NCI-H187 treated with DMSO at 0.1 percent for 48 hours (cell line): ENCODE results near the gene ZNRD2.

Source experiments
- DNase-seq: peaks from one replicate; lab custom pipeline; 2025; lab: John Stamatoyannopoulos, UW

ZNRD2 gene

DNA sequence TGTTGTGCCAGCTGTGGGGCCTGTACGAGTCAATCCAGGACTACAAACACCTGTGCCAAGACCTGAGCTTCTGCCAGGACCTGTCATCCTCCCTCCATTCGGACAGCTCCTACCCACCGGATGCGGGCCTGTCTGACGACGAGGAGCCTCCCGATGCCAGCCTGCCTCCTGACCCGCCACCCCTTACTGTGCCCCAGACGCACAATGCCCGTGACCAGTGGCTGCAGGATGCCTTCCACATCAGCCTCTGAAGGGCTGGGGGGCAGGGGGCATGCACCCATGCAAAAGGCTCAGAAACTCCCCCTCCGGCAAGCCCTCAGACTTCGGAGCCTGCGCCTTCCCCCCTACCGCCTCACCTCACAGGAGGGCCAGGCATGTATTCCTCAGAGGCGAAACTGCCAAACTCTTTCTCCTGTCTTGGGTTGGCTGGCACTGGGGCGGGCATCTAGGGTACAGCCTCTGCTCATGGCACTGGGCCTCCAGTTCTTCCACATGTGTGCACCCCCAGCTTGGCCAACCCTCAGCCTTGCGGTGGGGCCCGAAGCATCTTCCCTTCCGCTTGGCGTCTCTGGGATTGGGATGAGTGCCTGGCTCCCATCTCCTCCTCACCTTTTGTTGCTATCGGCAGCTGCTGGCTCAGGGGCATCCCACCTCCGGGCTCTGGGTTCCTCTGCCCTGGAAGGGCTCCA is 3.3 kb downstream of the ZNRD2 start:
- no peak for DNase-seq

DNA sequence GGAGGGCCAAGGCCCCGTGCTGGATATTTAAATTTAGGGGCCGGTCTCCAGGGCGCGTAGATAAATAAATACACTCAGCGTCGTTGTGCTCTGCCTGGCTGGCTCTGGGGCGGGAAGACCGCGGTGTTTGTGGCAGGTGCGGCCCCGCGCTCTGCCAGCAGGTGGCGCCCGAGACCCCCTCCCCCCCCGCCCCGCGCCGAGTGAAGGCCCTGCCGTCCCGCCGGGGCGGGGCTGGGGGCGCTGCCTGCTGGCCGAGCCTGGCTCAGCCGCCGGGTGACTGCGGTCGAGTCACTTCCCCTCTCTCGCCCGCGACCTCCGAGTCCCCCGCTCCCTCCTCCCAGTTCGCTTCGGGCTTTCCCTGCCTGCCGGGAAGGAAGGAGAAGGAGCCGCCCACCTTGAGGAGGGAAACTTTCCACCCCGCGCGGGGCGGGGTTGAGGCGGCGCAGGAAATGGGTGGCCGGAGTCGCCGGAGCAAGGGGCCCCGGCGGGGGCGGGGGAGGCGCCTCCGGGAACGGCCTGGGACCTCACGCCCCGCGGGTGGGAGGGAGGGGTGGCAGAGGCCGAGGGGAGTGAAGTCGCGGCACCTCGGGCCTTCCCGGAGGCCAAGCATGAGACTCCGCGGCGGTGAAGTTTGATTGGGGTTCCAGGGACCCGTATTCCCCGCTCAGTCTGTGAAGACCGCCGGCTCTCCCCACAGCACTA is 4.0 kb downstream of the ZNRD2 start:
- DNase-seq = no peak

DNA sequence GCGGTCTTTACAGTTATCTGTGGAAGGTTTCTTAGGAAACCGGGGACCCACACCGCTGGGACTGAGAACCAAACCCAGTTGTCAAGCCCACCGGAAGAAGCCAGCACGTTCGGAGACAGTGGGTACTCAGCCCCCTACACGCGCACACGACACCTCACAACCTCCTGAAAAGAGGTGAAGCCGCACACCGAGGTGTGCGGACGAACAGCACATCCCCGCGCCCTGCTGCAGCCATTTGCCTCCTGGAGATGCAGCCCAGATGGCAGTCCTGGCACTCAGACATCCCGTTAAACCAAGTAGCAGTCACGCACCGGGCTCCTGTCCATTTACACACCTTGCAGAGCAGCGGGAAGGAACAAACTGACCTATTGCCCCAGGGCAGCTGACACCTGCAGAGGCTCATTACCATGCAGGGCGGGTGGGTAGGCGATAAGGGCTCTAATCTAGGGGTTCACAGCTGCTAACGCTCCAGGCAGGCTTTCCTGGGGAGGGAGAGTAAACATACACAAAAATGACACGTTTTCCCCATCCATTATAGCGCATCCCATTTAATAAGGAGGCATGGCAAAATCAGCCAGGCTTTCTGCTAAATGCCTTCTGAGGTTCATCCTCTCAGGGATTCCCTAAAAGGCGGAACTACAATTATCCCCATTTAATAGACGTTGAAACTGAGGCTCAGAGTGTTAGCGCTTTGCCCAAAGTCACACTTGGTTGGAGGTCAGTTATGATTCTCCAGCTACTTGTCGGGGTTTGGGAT is 4.7 kb downstream of the ZNRD2 start:
- DNase-seq = no peak

- DNase-seq = no peak
Observed at GRCh38 chr11:65575568-65576231, 5.4 kb downstream of the ZNRD2 start, which contains the start of gene EHBP1L1. Gene EHBP1L1 (plus strand): TSS chr11:65576053. CDS start chr11:65576303, 250 bp downstream.

- no peak for DNase-seq
Observed at GRCh38 chr11:65576232-65576866, 6.1 kb downstream of the ZNRD2 start.

- DNase-seq = no peak
Observed at GRCh38 chr11:65576867-65577755, 6.8 kb downstream of the ZNRD2 start.

DNA sequence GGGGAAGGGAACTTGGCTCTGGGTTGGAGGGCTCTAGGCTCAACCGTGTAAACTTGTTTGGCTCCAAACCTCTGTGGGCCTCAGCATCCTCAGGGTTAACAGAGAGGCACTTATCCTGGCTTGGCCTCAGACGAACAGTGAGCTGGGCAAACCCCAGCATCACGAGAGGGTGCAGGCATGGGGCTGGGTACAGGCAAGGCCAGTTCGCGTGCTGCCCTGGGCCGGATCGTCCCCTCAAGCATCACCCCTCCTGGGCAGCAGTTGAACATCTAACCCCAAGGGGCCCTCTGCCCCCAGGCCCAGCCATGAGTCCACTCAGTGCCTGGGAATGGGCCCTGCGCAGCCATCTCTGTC is 7.5 kb downstream of the ZNRD2 start:
- no peak for DNase-seq

DNA sequence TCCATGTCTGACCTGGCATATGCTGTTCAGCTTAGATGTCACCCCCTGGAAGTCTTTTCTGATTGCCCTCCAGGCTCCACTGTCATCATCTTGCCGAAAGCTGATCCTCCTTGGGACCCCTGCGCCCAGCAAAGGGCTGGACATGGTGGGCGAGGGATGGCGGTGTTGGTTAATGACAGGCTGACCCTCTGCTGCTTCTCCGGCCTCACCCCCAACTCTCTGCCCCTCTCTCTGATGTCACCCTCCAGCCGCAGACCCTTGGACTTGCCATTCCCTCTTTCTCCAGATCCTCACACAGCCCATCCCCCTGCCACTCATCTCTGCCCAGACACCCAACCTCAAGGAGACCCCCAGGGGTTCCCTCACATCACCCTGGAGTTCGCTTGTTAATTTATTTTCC is 7.9 kb downstream of the ZNRD2 start:
- no peak for DNase-seq

GRCh38 chr11:65578667-65579066 is 8.4 kb downstream of the ZNRD2 start:
- DNase-seq = no peak

DNA sequence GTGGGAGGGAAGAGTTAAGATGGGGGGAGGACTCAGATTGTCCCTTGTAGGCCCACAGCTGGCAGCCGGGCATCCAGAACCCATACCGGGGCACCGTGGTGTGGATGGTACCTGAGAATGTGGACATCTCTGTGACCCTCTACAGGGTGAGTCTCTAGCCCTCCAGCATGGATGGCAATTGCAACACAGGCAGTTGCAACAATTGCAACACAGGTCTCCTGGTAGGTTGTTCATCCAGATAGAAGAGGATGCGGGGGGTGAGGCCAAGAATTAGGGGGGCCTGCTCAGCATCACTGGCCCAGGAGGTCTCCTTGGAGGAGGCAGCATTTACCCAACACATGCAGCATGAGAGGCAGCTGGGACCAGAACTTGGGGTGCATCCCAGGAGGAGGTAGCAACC is 9.0 kb downstream of the ZNRD2 start:
- DNase-seq = no peak

GRCh38 chr11:65580031-65580692 is 9.9 kb downstream of the ZNRD2 start:
- DNase-seq = no peak

DNA sequence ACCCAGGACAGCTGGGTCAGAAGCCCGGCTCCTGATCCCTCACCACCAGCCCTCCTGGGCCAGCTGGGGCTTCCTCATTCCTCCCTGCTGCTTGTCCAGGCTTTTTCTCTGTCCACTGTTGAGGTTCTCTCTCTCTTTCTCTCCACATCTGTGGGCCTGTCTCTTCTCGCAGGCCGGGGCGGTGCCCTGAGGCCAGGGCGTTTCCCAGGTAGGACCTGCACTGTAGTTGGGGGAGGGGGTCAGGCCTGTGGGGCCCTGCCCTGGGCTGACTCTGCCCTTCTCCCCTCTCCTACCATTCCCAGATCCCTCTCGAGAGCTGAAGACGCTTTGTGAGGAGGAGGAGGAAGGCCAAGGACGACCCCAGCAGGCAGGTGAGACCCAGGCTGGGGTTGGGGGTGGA is 10.5 kb downstream of the ZNRD2 start:
- DNase-seq = no peak

- no peak for DNase-seq
Observed at GRCh38 chr11:65581928-65582327, 11.7 kb downstream of the ZNRD2 start.

DNA sequence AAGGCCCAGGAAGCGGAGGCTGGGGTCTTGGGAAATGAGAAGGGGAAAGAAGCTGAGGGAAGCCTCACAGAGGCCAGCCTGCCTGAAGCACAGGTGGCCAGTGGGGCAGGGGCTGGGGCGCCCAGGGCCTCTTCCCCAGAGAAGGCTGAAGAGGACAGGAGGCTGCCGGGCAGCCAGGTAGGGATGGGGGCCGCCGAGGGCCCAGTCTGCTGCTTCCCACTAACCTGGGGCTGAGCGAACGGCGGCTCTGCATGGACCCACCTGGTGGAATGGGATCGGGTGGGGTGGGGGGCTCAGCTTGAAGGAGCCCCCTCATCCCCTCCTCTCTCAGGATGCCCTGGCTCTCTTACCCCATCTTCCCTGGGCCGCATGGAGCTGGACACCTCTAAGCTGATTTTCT is 13.3 kb downstream of the ZNRD2 start:
- DNase-seq = no peak

DNA sequence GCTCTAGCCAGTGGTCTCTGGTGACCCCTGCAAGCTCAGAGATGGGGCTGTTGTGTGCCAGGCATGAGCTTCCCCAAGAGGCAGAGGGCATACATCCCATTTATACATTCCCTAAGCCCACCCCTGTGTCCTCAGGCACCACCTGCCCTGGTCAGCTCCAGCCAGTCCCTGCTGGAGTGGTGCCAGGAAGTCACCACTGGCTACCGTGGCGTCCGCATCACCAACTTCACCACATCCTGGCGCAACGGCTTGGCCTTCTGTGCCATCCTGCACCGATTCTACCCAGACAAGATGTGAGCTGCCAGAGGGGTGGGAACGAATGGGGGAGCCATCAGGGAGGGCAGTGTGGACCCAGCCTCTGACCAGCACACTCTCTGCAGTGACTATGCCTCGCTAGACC is 13.8 kb downstream of the ZNRD2 start:
- DNase-seq = no peak

GRCh38 chr11:65584723-65585171 is 14.5 kb downstream of the ZNRD2 start:
- no peak for DNase-seq

- DNase-seq = no peak
Observed at GRCh38 chr11:65585396-65586246, 15.3 kb downstream of the ZNRD2 start.

- DNase-seq = no peak
Observed at GRCh38 chr11:65586247-65586630, 16.0 kb downstream of the ZNRD2 start.

GRCh38 chr11:65586676-65587075 is 16.4 kb downstream of the ZNRD2 start:
- DNase-seq = no peak
